Neuronal stem cell (in vitro differentiated cells): Measurements from ENCODE around the gene SHOX.
"Not testable (repeated sequence)": the region's sequence is repeated elsewhere in the genome, so short reads cannot be mapped to it uniquely, and the experiment has no call there.

ENCODE experiments used
- DNase-seq: peaks from one replicate; pipeline ENCODE4 v3.0.0-alpha.2; 2013; ENCODE audit warnings: low spot score
- H2AFZ ChIP-seq: one replicate; pipeline ENCODE4 v1.6.1; 2013; ENCODE audit warnings: mild to moderate bottlenecking, low read length, inconsistent platforms
- H2AK5ac ChIP-seq: 2 replicates; pipeline ENCODE4 v1.6.1; 2013; ENCODE audit warnings: low read depth, mild to moderate bottlenecking, inconsistent platforms, low read length, moderate library complexity, mixed read lengths
- H2BK120ac ChIP-seq: 2 replicates; pipeline ENCODE4 v1.6.1; 2013; ENCODE audit warnings: low read depth, mild to moderate bottlenecking, inconsistent platforms, low read length, moderate library complexity, mixed read lengths
- H2BK12ac ChIP-seq: one replicate; pipeline ENCODE4 v1.6.1; 2013; ENCODE audit warnings: low read length, inconsistent platforms
- H2BK15ac ChIP-seq: 2 replicates; pipeline ENCODE4 v1.6.1; 2013; ENCODE audit warnings: mild to moderate bottlenecking, low read length, inconsistent platforms, mixed read lengths
- H2BK5ac ChIP-seq: one replicate; pipeline ENCODE4 v1.6.1; 2013; ENCODE audit warnings: inconsistent platforms, mild to moderate bottlenecking, low read length, moderate library complexity
- H3K14ac ChIP-seq: one replicate; pipeline ENCODE4 v1.6.1; 2013; ENCODE audit warnings: low read length, inconsistent platforms
- H3K18ac ChIP-seq: 2 replicates; pipeline ENCODE4 v1.6.1; 2013; ENCODE audit warnings: low read length, inconsistent platforms
- H3K23ac ChIP-seq: 2 replicates; pipeline ENCODE4 v1.6.1; 2013; ENCODE audit warnings: low read depth, mild to moderate bottlenecking, mixed read lengths, low read length, inconsistent platforms; ENCODE audit not compliant: poor library complexity
- H3K27ac ChIP-seq: replicated peaks from 3 replicates; pipeline ENCODE4 v1.5.1; 2013; ENCODE audit warnings: low read length, inconsistent platforms
- H3K27me3 ChIP-seq, 3 experiments: 2 replicates each; pipeline ENCODE4 v1.6.1; 2013; ENCODE audit warnings: low read length in 3 of 3, mild to moderate bottlenecking in 2 of 3, inconsistent platforms in 1 of 3, low read depth in 1 of 3, mixed read lengths in 1 of 3, moderate library complexity in 1 of 3; ENCODE audit not compliant: control insufficient read depth in 3 of 3, insufficient read depth in 3 of 3
- H3K36me3 ChIP-seq, 2 donors: replicated peaks in 1 of 2; 2 replicates each; pipeline ENCODE4 v1.6.1; 2013; ENCODE audit warnings: low read length in 2 of 2; ENCODE audit not compliant: control insufficient read depth in 2 of 2, insufficient read depth in 2 of 2
- H3K4ac ChIP-seq: 2 replicates; pipeline ENCODE4 v1.6.1; 2013; ENCODE audit warnings: inconsistent platforms, mild to moderate bottlenecking, low read length, moderate library complexity
- H3K4me1 ChIP-seq, 2 donors: 1 replicate in 1 of 2; 2 replicates in 1 of 2; pipeline ENCODE4 v1.6.1; 2013; ENCODE audit warnings: low read length in 2 of 2, low read depth in 1 of 2; ENCODE audit not compliant: control insufficient read depth in 2 of 2, insufficient read depth in 1 of 2
- H3K4me2 ChIP-seq: one replicate; pipeline ENCODE4 v1.6.1; 2013; ENCODE audit warnings: mild to moderate bottlenecking, low read length, inconsistent platforms; ENCODE audit not compliant: insufficient read depth, poor library complexity, severe bottlenecking
- H3K4me3 ChIP-seq, 2 donors: 2 replicates each; pipeline ENCODE4 v1.5.1; 2013; ENCODE audit warnings: low read length in 2 of 2, mild to moderate bottlenecking in 2 of 2, inconsistent platforms in 1 of 2, moderate library complexity in 1 of 2
- H3K79me1 ChIP-seq: one replicate; pipeline ENCODE4 v1.6.1; 2013; ENCODE audit warnings: low read depth, mild to moderate bottlenecking, inconsistent platforms, low read length, moderate library complexity
- H3K9ac ChIP-seq: one replicate; pipeline ENCODE4 v1.6.1; 2013; ENCODE audit warnings: mild to moderate bottlenecking, low read depth, low read length, inconsistent platforms; ENCODE audit not compliant: poor library complexity
- H3K9me3 ChIP-seq, 2 donors: replicated peaks in 1 of 2; 2 replicates each; pipeline versions ENCODE3 to v1.6.1; 2013; ENCODE audit warnings: low read length in 2 of 2, mild to moderate bottlenecking in 2 of 2, inconsistent platforms in 1 of 2, low read depth in 1 of 2, mixed read lengths in 1 of 2, moderate library complexity in 1 of 2; ENCODE audit not compliant: control insufficient read depth in 2 of 2, insufficient read depth in 1 of 2
- H4K8ac ChIP-seq: one replicate; pipeline ENCODE4 v1.6.1; 2013; ENCODE audit warnings: low read depth, mild to moderate bottlenecking, inconsistent platforms, low read length, moderate library complexity
- H4K91ac ChIP-seq: one replicate; pipeline ENCODE4 v1.6.1; 2013; ENCODE audit warnings: low read length, low read depth, mild to moderate bottlenecking, inconsistent platforms; ENCODE audit not compliant: poor library complexity
- WGBS, 2 donors: extraction: QIAGEN DNeasy Blood & Tissue Kit; methylation state at CpG; one replicate each; pipeline ENCODE4 v1.1.7; 2013; ENCODE audit warnings: missing lambda C conversion rate in 2 of 2, mixed read lengths in 1 of 2; ENCODE audit not compliant: insufficient read length in 2 of 2, insufficient replicate concordance in 1 of 2; ENCODE audit errors: extremely low coverage in 2 of 2; 5-methylcytosine and 5-hydroxymethylcytosine counted together

The SHOX gene

GRCh38 chrX:599837-600715 is 30.5 kb upstream of the SHOX start:
- Histone ChIP-seq H3K9me3 (peaks cover 0 to 5% of the 10 kb centered on the region in 2 donors), H3K23ac (no peak overlapping the region), H2AFZ (no peak overlapping the region), H3K9ac (no peak overlapping the region), H3K27ac (no peak overlapping the region), H3K4ac (no peak overlapping the region), H2BK15ac (no peak overlapping the region), H2AK5ac (no peak overlapping the region), H3K4me3 (no peak overlapping the region), H3K4me1 (no peaks in the 10 kb centered on the region), H3K36me3 (no peaks in the 10 kb centered on the region), H2BK12ac (no peak overlapping the region), H3K4me2 (no peak overlapping the region), H4K91ac (no peak overlapping the region), H3K27me3 (no peaks in the 10 kb centered on the region), H3K14ac (no peak overlapping the region), H2BK120ac (no peak overlapping the region), H3K18ac (no peak overlapping the region), H3K79me1 (no peaks in the 10 kb centered on the region), H4K8ac (no peak overlapping the region), H2BK5ac (no peak overlapping the region)
- DNase-seq = no peak
- no CpG with 5 or more reads among the region's 18 CpGs for WGBS, 2 donors

GRCh38 chrX:603029-603428 is 27.6 kb upstream of the SHOX start:
- not testable (repeated sequence) for H2BK5ac ChIP-seq, H2AK5ac ChIP-seq, H3K4me3 ChIP-seq, H2BK120ac ChIP-seq, H3K27ac ChIP-seq, DNase-seq, H3K4me2 ChIP-seq, H3K23ac ChIP-seq, H4K91ac ChIP-seq, H3K79me1 ChIP-seq, H2AFZ ChIP-seq, H3K14ac ChIP-seq, H3K9ac ChIP-seq, H2BK15ac ChIP-seq, H3K4me1 ChIP-seq, H4K8ac ChIP-seq, H3K36me3 ChIP-seq, H3K9me3 ChIP-seq, H3K4ac ChIP-seq, H3K18ac ChIP-seq, H3K27me3 ChIP-seq, H2BK12ac ChIP-seq
- WGBS, 2 donors = no CpG with 5 or more reads among the region's 9 CpGs

GRCh38 chrX:604616-605015 is 26.0 kb upstream of the SHOX start:
- not testable (repeated sequence) for H3K18ac ChIP-seq, H3K23ac ChIP-seq, H3K27me3 ChIP-seq, H2AK5ac ChIP-seq, H4K8ac ChIP-seq, H3K4me2 ChIP-seq, H2AFZ ChIP-seq, H2BK15ac ChIP-seq, H3K4me1 ChIP-seq, H2BK120ac ChIP-seq, H4K91ac ChIP-seq, H3K27ac ChIP-seq, DNase-seq, H2BK5ac ChIP-seq, H3K4ac ChIP-seq, H2BK12ac ChIP-seq, H3K36me3 ChIP-seq, H3K9me3 ChIP-seq, H3K4me3 ChIP-seq, H3K9ac ChIP-seq, H3K79me1 ChIP-seq, H3K14ac ChIP-seq

GRCh38 chrX:608088-608487 is 22.5 kb upstream of the SHOX start:
- not testable (repeated sequence) for H3K4me3 ChIP-seq, H2BK5ac ChIP-seq, H3K27me3 ChIP-seq, H3K9me3 ChIP-seq, DNase-seq, H3K27ac ChIP-seq, H3K4me1 ChIP-seq, H4K8ac ChIP-seq, H3K18ac ChIP-seq, H2BK12ac ChIP-seq, H2AK5ac ChIP-seq, H3K4me2 ChIP-seq, H3K9ac ChIP-seq, H3K79me1 ChIP-seq, H4K91ac ChIP-seq, H3K36me3 ChIP-seq, H3K23ac ChIP-seq, H2BK15ac ChIP-seq, H3K4ac ChIP-seq, H3K14ac ChIP-seq, H2AFZ ChIP-seq, H2BK120ac ChIP-seq
- no CpG with 5 or more reads among the region's 3 CpGs for WGBS, 2 donors
